Fibroblast of peridontal ligament (primary cell): Measurements from ENCODE around the gene ERBIN.
"Not testable (repeated sequence)": the region's sequence is repeated elsewhere in the genome, so short reads cannot be mapped to it uniquely, and the experiment has no call there.

Experiments used
- DNase-seq: peaks from one replicate; pipeline ENCODE4 v3.0.0-alpha.2; 2010; ENCODE audit errors: extremely low read depth

The ERBIN gene

DNA sequence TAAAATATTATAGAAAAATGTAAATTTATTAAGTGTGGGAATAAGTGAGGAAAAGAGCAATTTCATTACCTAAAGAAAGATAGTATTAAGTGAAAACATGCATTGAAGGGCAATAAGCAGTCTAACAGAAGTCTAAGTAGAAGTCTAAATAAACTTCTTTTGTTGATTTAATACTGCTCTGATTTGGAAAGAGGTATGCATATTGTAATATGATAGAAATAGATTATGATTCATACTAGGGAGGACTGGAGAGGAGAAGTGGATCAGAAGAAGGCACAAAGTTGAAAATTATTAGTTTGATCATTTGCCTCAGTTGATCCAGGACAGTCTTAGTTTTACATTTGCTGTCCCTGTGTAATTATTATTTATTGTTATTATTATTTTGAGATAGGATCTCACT lies 6.6 kb upstream of the ERBIN start:
- peak; percentile 64 for DNase-seq

GRCh38 chr5:65923339-65923738 lies 3.0 kb upstream of the ERBIN start:
- no peak for DNase-seq

- DNase-seq = no peak
Measured at GRCh38 chr5:65924366-65925043, 1.9 kb upstream of the ERBIN start.

DNA sequence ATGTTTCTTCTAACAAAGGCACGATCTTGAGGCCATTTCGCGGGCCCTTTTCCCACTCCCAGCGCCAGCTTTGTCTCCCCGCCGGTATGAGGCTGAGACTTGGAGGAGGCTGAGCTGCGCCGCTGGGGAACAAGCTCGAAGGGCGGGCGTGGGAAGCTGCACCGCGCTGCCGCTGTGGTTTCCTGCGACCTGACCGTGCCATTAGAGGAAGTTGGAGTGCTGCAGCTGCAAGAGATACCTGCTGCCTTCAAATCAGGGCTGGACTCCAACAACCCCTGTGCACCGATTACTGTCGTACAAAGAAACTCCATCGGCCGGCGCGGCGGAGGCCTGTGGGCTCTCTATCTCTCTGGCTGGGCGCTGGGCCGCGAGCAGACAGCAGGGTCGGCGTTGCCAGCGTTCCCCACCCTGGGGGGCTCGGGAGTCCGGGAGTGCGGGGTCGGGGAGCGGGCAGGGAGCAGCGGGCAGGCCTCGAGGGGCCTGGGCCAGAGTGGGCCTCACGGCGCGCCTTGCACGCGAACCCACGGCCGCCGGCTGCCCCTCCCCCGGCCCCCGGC lies 1.3 kb upstream of the ERBIN start:
- peak; percentile 64 for DNase-seq

GRCh38 chr5:65925601-65926275 lies 637 bp upstream of the ERBIN start:
- DNase-seq = peak; percentile 82

GRCh38 chr5:65926893-65927292 lies 518 bp downstream of the ERBIN start:
- DNase-seq = peak; percentile 28

DNA sequence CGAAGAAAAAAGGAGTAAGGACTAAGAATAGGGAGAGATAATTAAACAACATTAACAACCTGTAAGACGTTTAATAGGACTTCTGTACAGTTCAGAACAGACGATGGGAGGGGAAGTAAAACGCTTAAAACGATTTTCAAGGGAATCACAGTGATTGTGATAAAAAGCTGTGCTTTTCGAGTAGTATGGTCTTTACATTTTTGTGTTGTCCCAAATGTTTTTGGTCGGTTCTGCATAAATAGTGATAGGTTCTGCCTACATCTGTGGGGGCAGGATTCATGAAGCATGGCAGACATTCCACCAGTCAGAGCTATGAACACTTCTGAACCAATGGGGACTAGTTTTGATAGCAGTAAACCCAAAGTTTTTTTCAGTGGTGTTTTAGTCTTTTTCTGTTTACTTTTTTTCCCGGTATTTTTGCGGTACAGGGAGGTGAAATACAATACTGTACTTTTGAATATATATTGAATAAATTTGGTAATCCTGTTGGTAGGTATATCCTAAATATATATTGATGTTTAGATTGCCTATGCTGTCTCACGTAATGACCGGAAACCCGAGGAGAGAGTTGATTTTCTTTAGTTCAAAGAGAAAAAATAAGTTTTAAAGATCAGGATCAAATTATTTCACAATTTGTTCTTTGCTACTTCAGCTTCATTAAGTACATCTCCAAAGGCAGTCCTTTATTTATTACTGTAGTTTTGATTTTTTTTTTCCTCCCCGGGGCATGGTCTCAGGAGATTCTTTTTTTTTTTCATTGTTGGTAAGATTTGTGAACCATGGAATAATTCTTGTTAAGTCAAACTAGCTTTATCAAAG lies 1.3 kb downstream of the ERBIN start:
- DNase-seq = peak; percentile 78

DNA sequence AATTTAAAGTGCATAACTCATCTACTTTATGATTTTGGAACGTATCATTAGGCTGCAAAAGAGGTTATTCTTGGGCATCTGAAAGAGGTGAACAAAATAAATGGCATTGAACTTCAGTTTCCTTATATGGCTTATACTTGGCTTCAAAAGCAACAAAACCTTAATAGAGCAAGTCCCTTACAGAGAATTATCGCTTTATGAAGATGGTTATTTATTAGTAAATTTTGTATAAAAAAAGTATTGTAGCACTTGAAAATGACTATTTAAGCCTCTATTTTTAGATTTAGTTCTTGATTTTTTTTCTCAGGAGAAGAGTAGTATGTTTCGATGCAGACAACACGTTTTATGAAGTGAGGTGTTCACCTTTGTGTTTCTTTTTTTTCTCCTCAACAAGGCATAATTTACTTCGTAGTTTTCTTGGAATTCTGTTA lies 2.0 kb downstream of the ERBIN start:
- DNase-seq = peak; percentile 29

DNA sequence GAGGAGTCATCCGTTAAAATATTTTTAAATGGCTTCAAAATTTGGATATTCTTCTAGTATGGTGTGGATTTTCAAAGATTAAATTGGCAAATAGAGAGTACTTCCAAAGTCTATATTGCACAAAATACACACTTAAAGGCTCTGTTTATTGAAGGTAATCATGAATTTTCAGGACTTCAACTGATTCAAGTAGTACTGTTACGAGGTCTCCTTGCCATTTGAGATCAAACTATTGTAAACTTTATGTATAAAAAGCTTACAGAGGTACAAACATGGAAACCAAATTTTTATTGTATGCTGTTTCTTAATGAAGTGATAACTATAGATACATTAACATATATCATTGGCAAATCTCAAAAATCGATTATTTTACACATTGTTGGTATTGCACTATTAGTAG lies 2.5 kb downstream of the ERBIN start:
- DNase-seq = no peak

DNA sequence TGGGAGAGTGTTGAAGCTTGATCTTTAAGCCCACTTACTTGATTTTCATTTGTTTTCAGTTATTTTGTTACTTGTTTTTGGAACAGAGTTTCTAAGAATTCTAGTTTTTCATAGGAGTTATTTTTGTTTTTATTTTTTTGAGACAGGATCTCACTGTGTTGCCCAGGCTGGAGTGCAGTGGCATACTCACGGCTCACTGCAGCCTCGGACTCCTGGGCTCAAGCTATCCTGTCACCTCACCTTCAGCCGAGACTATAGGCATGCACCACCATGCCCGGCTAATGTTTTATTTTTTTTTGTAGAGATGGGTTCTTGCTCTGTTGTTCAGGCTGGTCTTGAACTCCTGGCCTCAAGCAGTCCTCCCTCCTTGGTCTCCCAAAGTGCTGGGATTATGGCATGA lies 6.3 kb downstream of the ERBIN start:
- no peak for DNase-seq

DNA sequence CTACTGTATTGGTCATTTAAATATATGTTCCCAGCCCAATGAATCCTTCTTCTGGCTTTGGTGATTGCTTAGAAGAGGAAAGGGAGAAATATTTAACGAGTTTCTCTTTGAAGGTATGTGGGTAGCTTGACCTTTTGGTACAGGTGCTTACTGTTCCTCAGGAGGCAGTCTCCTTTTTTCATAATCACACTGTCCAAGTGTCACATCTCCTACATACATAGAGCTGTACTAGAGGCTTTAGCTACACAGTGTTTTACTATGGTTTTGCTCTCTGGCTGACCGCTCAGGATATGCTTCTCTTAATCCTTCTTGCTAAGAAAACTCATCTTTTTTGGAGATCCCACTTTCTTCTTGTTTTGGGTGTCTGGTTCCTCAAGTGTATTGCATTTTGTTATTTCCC lies 6.9 kb downstream of the ERBIN start:
- DNase-seq = no peak

DNA sequence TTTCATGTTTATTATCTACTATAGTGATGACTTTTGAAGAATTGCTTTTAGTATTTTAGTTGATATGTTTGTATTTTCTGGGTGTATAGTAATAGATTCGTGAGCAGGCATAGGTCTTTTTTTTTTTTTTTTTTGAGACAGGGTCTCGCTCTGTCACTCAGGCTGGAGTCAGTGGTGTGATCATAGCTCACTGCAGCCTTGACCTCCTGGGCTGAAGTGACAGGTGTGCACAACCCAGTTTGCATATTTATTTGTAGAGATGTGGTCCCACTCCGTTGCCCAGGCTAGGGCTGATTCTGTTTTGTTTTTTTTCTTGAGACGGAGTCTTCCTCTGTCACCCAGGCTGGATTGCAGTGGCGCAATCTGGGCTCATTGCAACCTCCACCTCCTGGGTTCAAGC lies 11.9 kb downstream of the ERBIN start:
- no peak for DNase-seq

DNA sequence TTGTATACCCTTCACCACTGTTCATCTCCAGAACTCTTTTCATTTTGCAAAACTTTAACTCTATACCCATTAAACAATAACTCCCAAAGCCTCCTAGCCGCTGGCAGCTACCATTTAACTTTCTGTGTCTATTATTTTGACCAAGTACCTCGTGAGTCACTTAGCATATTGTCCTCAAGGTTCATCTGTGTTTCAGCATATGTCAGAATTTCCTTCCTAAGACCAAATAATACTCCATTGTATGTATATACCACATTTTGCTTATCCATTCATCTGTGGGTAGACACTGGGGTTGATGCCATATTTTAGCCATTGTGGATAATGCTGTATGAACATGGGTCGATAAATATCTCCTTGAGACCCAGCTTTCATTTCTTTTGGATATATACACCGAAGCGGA lies 17.4 kb downstream of the ERBIN start:
- no peak for DNase-seq

DNA sequence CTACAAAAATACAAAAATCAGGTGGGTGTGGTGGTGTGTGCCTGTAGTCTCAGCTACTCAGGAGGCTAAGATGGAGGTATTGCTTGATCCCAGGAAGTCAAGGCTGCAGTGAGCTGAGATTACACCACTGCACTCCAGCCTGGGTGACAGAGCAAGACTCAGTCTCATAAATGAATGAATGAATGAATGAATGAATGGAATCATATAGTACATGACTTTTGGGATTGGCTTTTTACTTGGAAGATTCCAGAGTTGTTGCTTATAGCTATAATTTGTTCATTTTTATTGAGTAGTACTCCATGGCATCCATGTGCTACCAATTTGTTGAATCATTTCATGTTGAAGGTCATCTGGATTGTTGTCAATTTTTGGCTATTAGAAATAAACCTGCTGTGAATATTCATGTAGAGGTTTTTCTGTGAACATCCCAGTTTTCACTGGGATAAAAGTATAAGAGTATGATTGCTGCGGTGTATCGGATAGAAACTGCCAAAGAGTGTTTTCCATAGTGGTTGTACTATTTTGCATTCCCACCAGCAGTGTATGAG lies 19.9 kb downstream of the ERBIN start:
- DNase-seq = peak; percentile 58

GRCh38 chr5:65948115-65948747 lies 21.9 kb downstream of the ERBIN start:
- no peak for DNase-seq

DNA sequence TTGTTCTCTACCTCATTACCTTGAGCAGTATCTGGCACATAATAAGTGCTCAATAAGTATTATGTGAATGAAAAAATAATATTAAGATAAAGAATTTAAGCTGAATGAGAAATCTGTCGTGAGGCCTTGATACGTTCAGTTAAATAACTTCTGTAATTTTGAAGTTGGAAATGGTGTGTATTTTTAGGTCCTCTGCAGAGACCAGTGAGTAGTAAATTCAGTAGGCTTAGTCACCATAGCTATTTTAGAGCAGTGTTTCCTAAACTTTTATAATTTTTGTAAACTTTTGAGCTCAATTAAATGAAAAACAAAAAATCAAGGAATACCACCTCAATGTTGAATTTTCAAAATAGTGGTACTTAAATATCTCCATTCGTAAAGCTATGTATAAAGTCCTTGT lies 25.0 kb downstream of the ERBIN start:
- DNase-seq = no peak

GRCh38 chr5:65952259-65952658 lies 25.9 kb downstream of the ERBIN start:
- no peak for DNase-seq

- DNase-seq = no peak
Measured at GRCh38 chr5:65954200-65954599, 27.8 kb downstream of the ERBIN start.

GRCh38 chr5:65955746-65956145 lies 29.4 kb downstream of the ERBIN start:
- no peak for DNase-seq

GRCh38 chr5:65957703-65958102 lies 31.3 kb downstream of the ERBIN start:
- DNase-seq = not testable (repeated sequence)

DNA sequence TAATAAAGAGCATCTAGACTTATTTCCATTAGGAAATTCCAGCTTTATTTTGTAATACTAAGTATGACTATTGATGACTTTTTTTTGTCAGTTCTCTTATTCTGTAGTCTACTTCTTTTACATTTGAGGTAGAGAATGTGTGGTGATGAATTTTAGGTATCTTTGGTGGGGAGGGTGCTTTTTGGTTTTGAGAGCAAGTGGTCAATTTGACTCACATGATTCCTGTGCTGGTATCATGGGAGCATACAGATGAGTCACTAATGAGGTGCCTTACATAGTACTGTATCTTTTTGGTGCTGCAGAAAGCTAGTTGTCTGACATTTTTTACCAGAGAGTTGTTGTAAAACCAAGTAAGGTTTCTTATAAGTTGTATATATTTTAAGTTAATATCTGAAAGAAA lies 35.3 kb downstream of the ERBIN start:
- DNase-seq = peak; percentile 62
